ENCODE measurements around the gene LY86. TPM values are rescaled to one million over a fixed set of nuclear protein-coding genes. Genes with fewer than 3 reads are reported as not detected.
A peak's percentile ranks its signal among the peaks of the same experiment; 100 is the strongest.

Gene LY86
- total and polyA plus RNA-seq, 10 of the 15 experiments (the other 5 are each of a cell fraction or from before 2014, with no cell fraction given), result 68.2 to 457 (median 128) TPM

DNA sequence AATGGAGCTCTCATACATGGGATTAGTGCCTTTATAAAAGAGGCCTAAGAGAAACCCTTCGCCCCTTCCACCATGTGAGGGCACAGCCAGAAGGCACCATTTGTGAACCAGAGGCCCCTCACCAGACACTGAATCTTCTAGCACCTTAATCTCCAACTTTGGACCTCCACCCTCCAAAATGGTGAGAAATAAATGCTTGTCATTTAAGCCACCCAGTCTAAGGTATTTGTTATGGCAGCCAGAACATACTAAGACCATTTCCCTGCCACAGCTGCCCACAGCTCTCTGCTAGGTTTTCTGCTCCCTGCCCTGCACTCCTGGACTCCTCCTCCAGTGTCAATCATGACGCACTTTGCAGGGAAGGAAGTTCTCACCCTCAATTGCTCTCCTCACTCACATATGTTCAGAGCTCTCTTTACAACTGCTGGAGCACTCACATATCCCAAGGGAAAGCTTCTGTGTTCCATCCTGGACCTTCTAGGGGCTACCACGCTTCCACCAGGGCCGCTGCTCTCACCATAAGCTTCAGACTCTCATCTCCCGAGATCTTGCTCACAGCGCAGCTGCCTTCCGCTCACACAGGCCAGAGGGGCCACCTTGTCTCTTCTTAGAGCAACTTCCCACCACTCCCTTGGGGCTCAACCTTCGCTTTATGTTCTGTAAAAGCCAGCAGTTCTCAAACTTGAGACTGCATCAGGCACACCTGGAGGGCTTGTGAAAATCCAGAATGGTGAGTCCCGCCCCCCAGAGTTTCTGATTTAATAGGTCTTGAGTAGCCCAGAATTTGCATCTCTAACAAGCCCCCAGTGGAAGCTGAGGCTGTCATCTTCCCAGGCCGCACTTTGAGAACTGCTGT is 1.6 kb upstream of the LY86 start (continued):
- TF ChIP-seq, protein P1, sequence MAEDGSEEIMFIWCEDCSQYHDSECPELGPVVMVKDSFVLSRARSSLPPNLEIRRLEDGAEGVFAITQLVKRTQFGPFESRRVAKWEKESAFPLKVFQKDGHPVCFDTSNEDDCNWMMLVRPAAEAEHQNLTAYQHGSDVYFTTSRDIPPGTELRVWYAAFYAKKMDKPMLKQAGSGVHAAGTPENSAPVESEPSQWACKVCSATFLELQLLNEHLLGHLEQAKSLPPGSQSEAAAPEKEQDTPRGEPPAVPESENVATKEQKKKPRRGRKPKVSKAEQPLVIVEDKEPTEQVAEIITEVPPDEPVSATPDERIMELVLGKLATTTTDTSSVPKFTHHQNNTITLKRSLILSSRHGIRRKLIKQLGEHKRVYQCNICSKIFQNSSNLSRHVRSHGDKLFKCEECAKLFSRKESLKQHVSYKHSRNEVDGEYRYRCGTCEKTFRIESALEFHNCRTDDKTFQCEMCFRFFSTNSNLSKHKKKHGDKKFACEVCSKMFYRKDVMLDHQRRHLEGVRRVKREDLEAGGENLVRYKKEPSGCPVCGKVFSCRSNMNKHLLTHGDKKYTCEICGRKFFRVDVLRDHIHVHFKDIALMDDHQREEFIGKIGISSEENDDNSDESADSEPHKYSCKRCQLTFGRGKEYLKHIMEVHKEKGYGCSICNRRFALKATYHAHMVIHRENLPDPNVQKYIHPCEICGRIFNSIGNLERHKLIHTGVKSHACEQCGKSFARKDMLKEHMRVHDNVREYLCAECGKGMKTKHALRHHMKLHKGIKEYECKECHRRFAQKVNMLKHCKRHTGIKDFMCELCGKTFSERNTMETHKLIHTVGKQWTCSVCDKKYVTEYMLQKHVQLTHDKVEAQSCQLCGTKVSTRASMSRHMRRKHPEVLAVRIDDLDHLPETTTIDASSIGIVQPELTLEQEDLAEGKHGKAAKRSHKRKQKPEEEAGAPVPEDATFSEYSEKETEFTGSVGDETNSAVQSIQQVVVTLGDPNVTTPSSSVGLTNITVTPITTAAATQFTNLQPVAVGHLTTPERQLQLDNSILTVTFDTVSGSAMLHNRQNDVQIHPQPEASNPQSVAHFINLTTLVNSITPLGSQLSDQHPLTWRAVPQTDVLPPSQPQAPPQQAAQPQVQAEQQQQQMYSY (CRISPR knock-in tag; IDR thresholded peaks at IDR 0.05), result no peak
- TF ChIP-seq RAD51 (IDR thresholded peaks at IDR 0.05) (no peak), NR2F1 (conservative IDR thresholded peaks at IDR 0.05) (peak; percentile 37; the same call in 1 of the 2 replicates), SREBF1 (IDR thresholded peaks at IDR 0.05; ENCODE audit: low read length) (no peak), MAX (IDR thresholded peaks at IDR 0.05; ENCODE audit: low read depth, low read length) (no peak), MLLT1 (IDR thresholded peaks at IDR 0.05) (peak; percentile 95), RFX5 (IDR thresholded peaks at IDR 0.05; ENCODE audit: low read depth, low read length) (no peak), ZNF217 (IDR thresholded peaks at IDR 0.05) (no peak), KAT2A (conservative IDR thresholded peaks at IDR 0.05; ENCODE audit: control insufficient read depth, low read depth, low read length) (no peak), KDM1A (IDR thresholded peaks at IDR 0.05; ENCODE audit: borderline replicate concordance) (no peak)
- TF ChIP-seq, protein P2, sequence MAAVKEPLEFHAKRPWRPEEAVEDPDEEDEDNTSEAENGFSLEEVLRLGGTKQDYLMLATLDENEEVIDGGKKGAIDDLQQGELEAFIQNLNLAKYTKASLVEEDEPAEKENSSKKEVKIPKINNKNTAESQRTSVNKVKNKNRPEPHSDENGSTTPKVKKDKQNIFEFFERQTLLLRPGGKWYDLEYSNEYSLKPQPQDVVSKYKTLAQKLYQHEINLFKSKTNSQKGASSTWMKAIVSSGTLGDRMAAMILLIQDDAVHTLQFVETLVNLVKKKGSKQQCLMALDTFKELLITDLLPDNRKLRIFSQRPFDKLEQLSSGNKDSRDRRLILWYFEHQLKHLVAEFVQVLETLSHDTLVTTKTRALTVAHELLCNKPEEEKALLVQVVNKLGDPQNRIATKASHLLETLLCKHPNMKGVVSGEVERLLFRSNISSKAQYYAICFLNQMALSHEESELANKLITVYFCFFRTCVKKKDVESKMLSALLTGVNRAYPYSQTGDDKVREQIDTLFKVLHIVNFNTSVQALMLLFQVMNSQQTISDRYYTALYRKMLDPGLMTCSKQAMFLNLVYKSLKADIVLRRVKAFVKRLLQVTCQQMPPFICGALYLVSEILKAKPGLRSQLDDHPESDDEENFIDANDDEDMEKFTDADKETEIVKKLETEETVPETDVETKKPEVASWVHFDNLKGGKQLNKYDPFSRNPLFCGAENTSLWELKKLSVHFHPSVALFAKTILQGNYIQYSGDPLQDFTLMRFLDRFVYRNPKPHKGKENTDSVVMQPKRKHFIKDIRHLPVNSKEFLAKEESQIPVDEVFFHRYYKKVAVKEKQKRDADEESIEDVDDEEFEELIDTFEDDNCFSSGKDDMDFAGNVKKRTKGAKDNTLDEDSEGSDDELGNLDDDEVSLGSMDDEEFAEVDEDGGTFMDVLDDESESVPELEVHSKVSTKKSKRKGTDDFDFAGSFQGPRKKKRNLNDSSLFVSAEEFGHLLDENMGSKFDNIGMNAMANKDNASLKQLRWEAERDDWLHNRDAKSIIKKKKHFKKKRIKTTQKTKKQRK (IDR thresholded peaks at IDR 0.05; ENCODE audit: low read depth, low read length), result no peak
- TF ChIP-seq, protein P3, sequence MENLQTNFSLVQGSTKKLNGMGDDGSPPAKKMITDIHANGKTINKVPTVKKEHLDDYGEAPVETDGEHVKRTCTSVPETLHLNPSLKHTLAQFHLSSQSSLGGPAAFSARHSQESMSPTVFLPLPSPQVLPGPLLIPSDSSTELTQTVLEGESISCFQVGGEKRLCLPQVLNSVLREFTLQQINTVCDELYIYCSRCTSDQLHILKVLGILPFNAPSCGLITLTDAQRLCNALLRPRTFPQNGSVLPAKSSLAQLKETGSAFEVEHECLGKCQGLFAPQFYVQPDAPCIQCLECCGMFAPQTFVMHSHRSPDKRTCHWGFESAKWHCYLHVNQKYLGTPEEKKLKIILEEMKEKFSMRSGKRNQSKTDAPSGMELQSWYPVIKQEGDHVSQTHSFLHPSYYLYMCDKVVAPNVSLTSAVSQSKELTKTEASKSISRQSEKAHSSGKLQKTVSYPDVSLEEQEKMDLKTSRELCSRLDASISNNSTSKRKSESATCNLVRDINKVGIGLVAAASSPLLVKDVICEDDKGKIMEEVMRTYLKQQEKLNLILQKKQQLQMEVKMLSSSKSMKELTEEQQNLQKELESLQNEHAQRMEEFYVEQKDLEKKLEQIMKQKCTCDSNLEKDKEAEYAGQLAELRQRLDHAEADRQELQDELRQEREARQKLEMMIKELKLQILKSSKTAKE (IDR thresholded peaks at IDR 0.05; ENCODE audit: low read depth, poor library complexity, severe bottlenecking), result peak; percentile 31
- TF ChIP-seq, protein P4, sequence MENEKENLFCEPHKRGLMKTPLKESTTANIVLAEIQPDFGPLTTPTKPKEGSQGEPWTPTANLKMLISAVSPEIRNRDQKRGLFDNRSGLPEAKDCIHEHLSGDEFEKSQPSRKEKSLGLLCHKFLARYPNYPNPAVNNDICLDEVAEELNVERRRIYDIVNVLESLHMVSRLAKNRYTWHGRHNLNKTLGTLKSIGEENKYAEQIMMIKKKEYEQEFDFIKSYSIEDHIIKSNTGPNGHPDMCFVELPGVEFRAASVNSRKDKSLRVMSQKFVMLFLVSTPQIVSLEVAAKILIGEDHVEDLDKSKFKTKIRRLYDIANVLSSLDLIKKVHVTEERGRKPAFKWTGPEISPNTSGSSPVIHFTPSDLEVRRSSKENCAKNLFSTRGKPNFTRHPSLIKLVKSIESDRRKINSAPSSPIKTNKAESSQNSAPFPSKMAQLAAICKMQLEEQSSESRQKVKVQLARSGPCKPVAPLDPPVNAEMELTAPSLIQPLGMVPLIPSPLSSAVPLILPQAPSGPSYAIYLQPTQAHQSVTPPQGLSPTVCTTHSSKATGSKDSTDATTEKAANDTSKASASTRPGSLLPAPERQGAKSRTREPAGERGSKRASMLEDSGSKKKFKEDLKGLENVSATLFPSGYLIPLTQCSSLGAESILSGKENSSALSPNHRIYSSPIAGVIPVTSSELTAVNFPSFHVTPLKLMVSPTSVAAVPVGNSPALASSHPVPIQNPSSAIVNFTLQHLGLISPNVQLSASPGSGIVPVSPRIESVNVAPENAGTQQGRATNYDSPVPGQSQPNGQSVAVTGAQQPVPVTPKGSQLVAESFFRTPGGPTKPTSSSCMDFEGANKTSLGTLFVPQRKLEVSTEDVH (IDR thresholded peaks at IDR 0.05; ENCODE audit: low read depth, partially characterized antibody), result no peak

All from GM12878 (cell line).